Stimulated activated effector memory CD8-positive, alpha-beta T cell treated with anti-CD3 and anti-CD28 coated beads, Interleukin-12 subunit alpha, Interleukin-12 subunit beta, amount 100 ng/mL, for 72 hours (primary cell): ENCODE results near the gene CXorf49.
"Not testable (repeated sequence)": the region's sequence is repeated elsewhere in the genome, so short reads cannot be mapped to it uniquely, and the experiment has no call there.

Experiments used
- ATAC-seq: fragments of 150-1000 bp; cut with Tn5 transposase; 2 replicates; pipeline ENCODE4 v1.10.0; 2021
- DNase-seq, 2 donors: peaks; one replicate each; pipeline ENCODE4 v3.0.0; 2021 to 2022; ENCODE audit warnings: low spot score in 2 of 2
- H3K27ac Mint-ChIP-seq: one replicate; pipeline ENCODE4 v1.8.0; 2022; ENCODE audit warnings: mild to moderate bottlenecking, mixed read lengths
- H3K36me3 Mint-ChIP-seq: one replicate; pipeline ENCODE4 v1.8.0; 2022; ENCODE audit warnings: mild to moderate bottlenecking, mixed read lengths
- H3K4me1 Mint-ChIP-seq: one replicate; pipeline ENCODE4 v1.8.0; 2022; ENCODE audit warnings: mixed read lengths
- H3K4me3 Mint-ChIP-seq: one replicate; pipeline ENCODE4 v1.8.0; 2022; ENCODE audit warnings: mild to moderate bottlenecking, mixed read lengths
- H3K9me3 Mint-ChIP-seq: one replicate; pipeline ENCODE4 v1.8.0; 2022; ENCODE audit warnings: mixed read lengths

The CXorf49 gene

GRCh38 chrX:71718185-71718584, at the start of gene CXorf49:
TSS of gene CXorf49 (minus strand) at chrX:71718285. CDS start at chrX:71718151, 134 bp downstream.
- not testable (repeated sequence) for DNase-seq, H3K4me3 Mint-ChIP-seq, ATAC-seq, H3K9me3 Mint-ChIP-seq, H3K4me1 Mint-ChIP-seq, H3K27ac Mint-ChIP-seq, H3K36me3 Mint-ChIP-seq

GRCh38 chrX:71767134-71767533, 49.0 kb upstream of the CXorf49 start:
- H3K4me1 Mint-ChIP-seq, DNase-seq, H3K4me3 Mint-ChIP-seq, H3K36me3 Mint-ChIP-seq, ATAC-seq, H3K27ac Mint-ChIP-seq, H3K9me3 Mint-ChIP-seq: not testable (repeated sequence)

DNA sequence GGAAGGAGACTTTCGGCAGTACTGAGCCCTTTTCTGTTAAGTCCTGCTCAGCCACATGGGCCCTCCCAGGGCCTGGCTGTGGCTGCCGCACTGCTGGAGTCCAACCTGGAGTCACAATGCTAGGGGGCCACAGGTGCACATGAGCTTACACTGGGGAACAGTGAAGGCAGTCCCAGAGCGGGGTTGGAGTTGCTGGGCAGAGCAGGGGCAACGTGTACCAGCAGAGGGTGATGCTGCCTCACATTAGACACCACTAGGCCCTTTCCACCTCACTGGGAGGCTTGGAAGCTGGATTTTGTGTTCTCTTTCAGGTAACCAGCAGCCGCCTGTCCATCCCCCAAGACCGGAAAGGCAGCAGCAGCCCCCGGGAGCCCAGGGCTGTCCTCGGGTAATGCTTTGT, 47.5 kb upstream of the CXorf49 start:
- not testable (repeated sequence) for DNase-seq, H3K4me1 Mint-ChIP-seq, H3K9me3 Mint-ChIP-seq, H3K4me3 Mint-ChIP-seq, H3K27ac Mint-ChIP-seq, ATAC-seq, H3K36me3 Mint-ChIP-seq

DNA sequence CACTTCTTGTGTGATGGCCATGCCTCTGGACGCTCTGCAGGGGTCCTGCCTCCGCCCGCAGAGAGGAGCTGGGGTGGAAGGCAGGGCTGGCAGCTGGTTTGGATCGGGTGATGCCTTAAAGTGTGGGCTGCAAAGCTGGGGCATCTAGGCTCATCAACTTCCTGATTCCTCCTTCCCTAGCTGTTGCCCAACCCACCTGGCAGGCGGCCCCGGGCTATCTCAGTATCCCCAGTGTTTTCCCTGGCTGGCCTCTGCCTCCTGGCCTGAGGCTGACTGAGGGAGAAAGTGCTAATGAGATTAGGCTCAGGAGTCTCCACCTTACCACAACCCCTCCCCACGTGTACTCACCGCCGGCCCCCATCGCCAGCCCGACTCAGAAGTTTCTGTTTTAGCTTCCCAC, 46.7 kb upstream of the CXorf49 start:
- not testable (repeated sequence) for H3K4me3 Mint-ChIP-seq, H3K36me3 Mint-ChIP-seq, H3K27ac Mint-ChIP-seq, H3K9me3 Mint-ChIP-seq, ATAC-seq, H3K4me1 Mint-ChIP-seq, DNase-seq

DNA sequence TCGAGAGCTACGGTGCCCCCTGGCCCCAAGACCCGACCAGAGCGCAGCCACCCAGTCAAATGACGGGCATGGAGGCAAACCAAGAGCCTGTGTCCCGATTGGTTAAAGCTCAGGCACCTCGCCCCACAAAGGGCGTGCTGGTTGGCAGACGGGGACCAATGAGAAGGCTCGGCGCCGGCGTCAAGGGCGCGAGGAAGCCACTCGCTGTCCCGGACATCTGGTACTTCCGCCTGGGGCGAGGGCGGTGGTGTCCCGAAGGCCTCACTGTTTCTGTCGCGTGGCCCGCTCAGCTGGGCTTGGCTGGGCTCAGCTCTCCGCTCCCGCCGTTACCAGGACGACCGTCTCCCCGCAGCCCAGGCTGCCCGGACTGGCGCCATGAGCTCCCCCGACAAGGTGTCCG, 45.0 kb upstream of the CXorf49 start, which contains the start of gene CXorf49B:
TSS of gene CXorf49B (plus strand) at position 301 of the 400 bp plus-strand sequence. CDS start at position 376, 75 bp downstream.
- not testable (repeated sequence) for H3K4me3 Mint-ChIP-seq, H3K9me3 Mint-ChIP-seq, ATAC-seq, DNase-seq, H3K27ac Mint-ChIP-seq, H3K4me1 Mint-ChIP-seq, H3K36me3 Mint-ChIP-seq

DNA sequence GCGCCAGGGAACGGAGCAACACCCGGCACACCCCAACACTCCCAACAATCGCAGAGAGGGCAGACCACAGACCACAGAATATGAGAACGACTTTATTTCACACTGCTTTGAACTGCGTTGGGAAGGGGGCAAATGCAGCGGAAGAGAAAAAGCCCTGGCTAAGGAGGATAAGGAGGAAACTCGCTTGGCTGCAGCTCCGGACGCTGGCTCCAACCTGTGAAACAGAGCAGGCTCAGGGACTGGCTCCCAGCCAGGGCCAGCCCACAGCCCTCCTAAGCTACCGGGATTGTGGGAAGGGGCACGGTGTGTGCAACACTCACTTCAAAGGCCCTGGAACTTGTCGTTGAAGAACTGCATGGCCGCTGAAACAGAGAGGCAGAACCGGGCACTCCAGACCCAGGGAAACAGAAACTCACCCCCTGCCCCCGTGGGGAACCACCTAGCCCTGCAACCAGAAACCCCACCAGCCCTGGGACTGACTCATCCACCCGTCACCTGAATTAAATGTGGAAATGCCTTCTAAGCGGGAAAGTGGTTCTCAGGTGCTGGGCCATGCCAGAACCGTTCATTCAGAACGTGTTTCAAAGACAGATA, 42.7 kb upstream of the CXorf49 start:
- not testable (repeated sequence) for H3K36me3 Mint-ChIP-seq, H3K27ac Mint-ChIP-seq, H3K4me3 Mint-ChIP-seq, ATAC-seq, H3K9me3 Mint-ChIP-seq, H3K4me1 Mint-ChIP-seq, DNase-seq

DNA sequence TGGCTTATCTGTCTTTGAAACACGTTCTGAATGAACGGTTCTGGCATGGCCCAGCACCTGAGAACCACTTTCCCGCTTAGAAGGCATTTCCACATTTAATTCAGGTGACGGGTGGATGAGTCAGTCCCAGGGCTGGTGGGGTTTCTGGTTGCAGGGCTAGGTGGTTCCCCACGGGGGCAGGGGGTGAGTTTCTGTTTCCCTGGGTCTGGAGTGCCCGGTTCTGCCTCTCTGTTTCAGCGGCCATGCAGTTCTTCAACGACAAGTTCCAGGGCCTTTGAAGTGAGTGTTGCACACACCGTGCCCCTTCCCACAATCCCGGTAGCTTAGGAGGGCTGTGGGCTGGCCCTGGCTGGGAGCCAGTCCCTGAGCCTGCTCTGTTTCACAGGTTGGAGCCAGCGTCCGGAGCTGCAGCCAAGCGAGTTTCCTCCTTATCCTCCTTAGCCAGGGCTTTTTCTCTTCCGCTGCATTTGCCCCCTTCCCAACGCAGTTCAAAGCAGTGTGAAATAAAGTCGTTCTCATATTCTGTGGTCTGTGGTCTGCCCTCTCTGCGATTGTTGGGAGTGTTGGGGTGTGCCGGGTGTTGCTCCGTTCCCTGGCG, 2.3 kb upstream of the CXorf49 start:
- H3K9me3 Mint-ChIP-seq, H3K4me3 Mint-ChIP-seq, ATAC-seq, H3K27ac Mint-ChIP-seq, H3K4me1 Mint-ChIP-seq, H3K36me3 Mint-ChIP-seq, DNase-seq: not testable (repeated sequence)

GRCh38 chrX:71719195-71719594, 1.1 kb upstream of the CXorf49 start:
- not testable (repeated sequence) for DNase-seq, H3K4me3 Mint-ChIP-seq, H3K4me1 Mint-ChIP-seq, H3K36me3 Mint-ChIP-seq, H3K9me3 Mint-ChIP-seq, H3K27ac Mint-ChIP-seq, ATAC-seq

DNA sequence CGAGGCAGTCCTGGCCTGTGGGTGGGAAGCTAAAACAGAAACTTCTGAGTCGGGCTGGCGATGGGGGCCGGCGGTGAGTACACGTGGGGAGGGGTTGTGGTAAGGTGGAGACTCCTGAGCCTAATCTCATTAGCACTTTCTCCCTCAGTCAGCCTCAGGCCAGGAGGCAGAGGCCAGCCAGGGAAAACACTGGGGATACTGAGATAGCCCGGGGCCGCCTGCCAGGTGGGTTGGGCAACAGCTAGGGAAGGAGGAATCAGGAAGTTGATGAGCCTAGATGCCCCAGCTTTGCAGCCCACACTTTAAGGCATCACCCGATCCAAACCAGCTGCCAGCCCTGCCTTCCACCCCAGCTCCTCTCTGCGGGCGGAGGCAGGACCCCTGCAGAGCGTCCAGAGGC, 1.8 kb downstream of the CXorf49 start:
- not testable (repeated sequence) for ATAC-seq, H3K4me1 Mint-ChIP-seq, H3K36me3 Mint-ChIP-seq, H3K9me3 Mint-ChIP-seq, DNase-seq, H3K4me3 Mint-ChIP-seq, H3K27ac Mint-ChIP-seq

DNA sequence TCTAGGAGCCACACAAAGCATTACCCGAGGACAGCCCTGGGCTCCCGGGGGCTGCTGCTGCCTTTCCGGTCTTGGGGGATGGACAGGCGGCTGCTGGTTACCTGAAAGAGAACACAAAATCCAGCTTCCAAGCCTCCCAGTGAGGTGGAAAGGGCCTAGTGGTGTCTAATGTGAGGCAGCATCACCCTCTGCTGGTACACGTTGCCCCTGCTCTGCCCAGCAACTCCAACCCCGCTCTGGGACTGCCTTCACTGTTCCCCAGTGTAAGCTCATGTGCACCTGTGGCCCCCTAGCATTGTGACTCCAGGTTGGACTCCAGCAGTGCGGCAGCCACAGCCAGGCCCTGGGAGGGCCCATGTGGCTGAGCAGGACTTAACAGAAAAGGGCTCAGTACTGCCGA, 2.5 kb downstream of the CXorf49 start:
- not testable (repeated sequence) for DNase-seq, H3K4me3 Mint-ChIP-seq, H3K36me3 Mint-ChIP-seq, H3K4me1 Mint-ChIP-seq, H3K9me3 Mint-ChIP-seq, ATAC-seq, H3K27ac Mint-ChIP-seq

DNA sequence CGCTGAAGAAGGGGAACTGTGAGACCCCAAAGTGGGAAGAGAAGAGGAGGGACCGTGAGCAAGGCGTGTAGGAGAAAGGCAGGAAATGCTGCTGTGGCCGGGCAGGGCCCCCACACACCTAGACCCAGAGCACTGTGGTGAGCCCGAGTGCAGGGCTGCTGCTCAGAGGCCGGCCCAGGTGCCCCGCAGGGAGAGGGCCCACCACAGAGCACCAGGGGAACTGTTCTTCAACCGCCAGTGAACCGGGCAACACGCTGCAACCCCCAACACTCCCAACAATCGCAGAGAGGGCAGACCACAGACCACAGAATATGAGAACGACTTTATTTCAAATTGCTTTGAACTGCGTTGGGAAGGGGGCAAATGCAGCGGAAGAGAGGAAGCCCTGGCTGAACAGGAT, 4.0 kb downstream of the CXorf49 start:
- ATAC-seq, DNase-seq, H3K27ac Mint-ChIP-seq, H3K4me1 Mint-ChIP-seq, H3K36me3 Mint-ChIP-seq, H3K9me3 Mint-ChIP-seq, H3K4me3 Mint-ChIP-seq: not testable (repeated sequence)

GRCh38 chrX:71702853-71703252, 15.2 kb downstream of the CXorf49 start:
- H3K4me1 Mint-ChIP-seq, result not testable (repeated sequence)

DNA sequence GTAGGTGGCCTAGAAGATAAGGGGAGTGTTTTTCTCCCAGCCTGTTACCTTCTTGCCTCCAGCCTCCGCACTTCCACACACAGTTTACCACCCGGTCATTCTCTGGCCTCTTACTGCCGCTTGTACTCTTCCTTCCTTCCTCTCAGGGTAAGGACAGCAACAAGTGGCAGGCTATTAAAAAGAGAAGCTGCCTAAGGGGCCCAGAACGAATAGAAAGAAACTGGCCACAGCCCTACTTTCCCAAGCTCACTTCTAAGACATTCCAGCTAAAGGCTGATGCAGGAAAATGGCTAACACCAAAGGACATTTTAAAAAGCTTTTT, 19.1 kb downstream of the CXorf49 start:
- not testable (repeated sequence) for DNase-seq, H3K27ac Mint-ChIP-seq, H3K4me3 Mint-ChIP-seq, ATAC-seq, H3K36me3 Mint-ChIP-seq, H3K9me3 Mint-ChIP-seq, H3K4me1 Mint-ChIP-seq

More at GRCh38 chrX:71702853-71703252, 15.2 kb downstream of the CXorf49 start:
- H3K27ac Mint-ChIP-seq, H3K4me3 Mint-ChIP-seq, H3K9me3 Mint-ChIP-seq, H3K36me3 Mint-ChIP-seq, DNase-seq: not testable (repeated sequence)
- peak; percentile 43 for ATAC-seq

DNA sequence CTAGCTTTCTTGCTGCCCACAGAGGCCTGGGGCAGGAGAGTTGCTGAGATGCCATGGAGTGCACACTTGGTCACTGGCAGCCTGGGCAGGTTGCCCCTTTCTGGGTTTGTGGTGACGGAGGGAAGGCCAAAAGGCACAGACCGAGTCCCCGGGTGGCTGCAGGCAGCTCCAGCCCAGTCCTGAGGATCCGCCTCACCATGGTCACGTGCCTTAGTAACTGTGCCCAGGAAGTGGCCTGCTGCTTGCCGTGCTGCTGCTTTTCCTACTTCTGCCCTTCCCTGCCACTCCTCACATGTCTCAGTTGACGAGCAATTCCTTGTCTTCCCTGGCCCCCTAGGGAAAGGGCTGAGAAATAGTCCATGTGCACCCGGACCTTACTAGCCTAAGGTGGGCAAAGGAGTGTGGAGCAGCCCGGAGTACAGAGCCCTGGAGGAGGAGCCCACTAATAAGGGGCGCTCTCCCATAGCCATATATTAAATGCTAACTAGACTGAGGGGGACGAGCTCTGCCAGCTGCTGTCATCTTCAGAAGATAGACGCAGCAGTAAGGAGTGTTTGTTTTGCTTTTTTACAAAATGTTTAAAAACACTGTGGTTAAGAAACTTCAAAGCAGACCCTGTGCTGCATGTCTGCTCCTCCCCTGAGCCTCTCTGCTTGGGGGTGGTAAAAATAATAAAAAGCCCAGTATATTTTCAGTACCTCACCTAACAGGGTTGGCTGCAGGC, 19.6 kb downstream of the CXorf49 start:
- not testable (repeated sequence) for H3K4me1 Mint-ChIP-seq, DNase-seq, H3K4me3 Mint-ChIP-seq, H3K36me3 Mint-ChIP-seq, ATAC-seq, H3K27ac Mint-ChIP-seq, H3K9me3 Mint-ChIP-seq

DNA sequence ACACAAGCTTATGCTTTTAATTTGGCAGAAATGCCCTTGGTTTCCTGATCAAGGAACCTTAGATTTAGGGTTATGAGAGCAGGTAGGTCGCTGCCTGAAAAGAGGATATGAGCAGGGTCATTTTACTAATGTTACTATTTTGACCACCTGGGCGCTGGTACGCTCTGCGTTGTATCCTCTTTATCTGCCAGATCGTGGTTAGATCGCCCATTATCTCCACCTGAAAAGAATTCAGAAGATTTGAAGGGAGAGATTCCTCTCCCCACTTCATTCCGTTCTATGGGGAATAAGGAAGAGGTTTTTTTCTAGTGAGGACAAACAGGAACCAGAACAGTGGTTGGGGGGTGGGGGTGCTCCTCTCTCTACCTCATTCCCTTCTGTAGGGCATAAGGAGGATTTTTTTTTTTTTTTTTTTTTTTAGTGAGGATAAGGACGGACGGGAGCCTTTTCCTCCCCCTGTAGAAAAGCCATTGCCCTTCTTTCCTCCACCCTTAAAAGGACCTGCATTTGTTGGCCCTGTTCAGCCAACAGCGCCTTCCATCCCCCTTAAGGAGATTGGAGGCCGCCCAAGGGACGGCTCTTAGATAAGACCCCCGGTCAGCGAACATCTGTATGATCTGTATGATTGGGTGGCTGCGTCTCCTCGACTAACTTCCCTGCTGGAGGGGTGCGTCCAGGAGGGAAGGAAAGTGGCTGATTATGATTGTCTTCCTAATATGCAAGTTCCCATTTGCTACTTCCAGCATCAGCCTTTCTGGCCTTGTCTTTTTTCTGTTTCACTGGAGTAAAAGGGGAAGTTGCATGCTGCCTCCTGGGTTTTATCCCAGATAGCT, 20.4 kb downstream of the CXorf49 start:
- H3K27ac Mint-ChIP-seq, H3K9me3 Mint-ChIP-seq, H3K36me3 Mint-ChIP-seq, H3K4me1 Mint-ChIP-seq, ATAC-seq, H3K4me3 Mint-ChIP-seq, DNase-seq: not testable (repeated sequence)
